Right renal cortex interstitium (tissue), 3 donors: ENCODE results near the gene FBXO36. TPM values are rescaled to one million over a fixed set of nuclear protein-coding genes. Genes with fewer than 3 reads are reported as not detected.
"Not testable (repeated sequence)": the region's sequence is repeated elsewhere in the genome, so short reads cannot be mapped to it uniquely, and the experiment has no call there.

ENCODE experiments used
- DNase-seq, 3 donors: peaks; one replicate each; pipeline ENCODE4 v3.0.0-alpha.2; 2013; ENCODE audit warnings: low read depth in 3 of 3, low spot score in 2 of 3
- polyA plus RNA-seq, 3 donors: library from polyadenylated mRNA; unstranded; fragments of 120-200 nt; gene quantifications; one replicate each; pipeline ENCODE4 v1.2.1, GENCODE V29; 2013; ENCODE audit not compliant: insufficient read length in 3 of 3

FBXO36 gene
- polyA plus RNA-seq, 3 donors = 6.4 to 7.1 (median 7.0) TPM

DNA sequence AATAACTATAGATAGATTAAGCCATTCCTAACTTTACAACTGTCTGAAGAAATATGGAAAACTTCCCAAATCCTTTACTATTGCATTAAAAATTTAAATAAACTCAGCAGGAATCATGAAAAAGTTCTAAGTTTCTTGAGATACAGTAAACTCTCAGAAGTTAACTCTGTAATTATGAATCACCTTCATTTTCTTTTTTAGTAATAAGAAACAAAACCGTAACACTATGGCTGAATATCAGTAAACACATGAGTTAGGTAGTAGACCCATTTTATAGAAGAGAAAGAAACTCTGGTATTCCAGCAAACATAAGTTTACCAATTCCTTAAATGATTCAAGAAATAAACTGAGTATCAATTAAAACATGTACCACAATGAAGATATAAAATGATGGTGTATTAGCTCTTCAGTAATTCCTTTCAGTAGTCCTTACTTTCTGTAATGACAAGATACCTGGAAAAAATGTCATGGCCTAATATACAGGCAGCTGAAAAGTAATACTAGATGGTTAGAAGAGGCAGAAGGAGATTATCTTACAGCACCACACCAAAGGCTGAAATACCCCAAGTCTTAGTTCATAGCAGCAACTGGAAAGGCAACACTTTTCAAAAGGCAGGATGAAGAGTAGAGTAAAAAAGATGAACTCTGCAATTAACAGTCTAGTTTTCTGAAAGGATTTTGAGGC lies 12.0 kb upstream of the FBXO36 start:
- no peak for DNase-seq

DNA sequence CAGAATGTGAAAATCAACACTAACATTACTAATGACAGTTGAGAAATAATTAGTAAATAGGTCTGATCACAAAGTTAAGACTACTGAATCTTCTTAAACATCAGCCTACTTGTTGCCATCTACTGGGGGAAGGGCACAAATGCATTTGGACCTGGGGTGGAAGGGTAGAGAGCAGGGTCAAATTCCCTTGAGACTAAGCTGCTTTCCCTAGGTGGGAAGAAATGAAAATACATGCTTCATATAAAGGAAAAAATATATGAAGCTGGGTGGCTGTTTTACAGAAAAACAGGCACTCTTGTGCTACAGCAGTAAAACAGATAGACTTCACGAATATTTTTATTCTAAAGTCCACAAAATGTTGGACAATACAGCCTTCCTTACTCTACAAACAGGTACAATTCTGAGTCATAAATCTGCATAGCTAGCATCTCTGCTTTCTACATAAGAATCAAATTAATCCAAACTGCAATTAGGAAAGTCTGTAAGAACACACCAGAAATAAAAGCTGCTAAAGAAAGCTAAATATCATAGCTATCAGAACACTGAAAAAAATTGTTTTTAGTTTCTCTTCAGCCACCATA lies 11.4 kb upstream of the FBXO36 start:
- no peak for DNase-seq

DNA sequence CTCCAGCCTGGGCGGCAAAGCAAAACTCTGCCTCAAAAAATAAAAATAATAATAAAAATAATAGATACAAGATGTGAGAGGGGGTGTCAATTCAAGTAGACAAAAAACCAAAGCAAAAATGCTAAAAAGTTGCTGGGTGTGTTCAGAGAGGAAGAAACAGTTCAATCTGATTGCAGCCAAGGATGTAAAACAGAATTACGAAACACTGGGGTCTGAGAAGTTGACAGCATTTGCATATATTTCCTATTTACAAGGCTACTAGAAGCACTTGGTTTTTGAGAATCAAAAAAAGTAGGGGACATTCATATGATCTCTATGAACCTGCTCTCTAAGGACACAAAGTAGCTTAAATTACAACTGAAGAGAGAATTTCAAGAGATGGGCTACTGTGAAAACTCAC lies 8.1 kb upstream of the FBXO36 start:
- no peak for DNase-seq

DNA sequence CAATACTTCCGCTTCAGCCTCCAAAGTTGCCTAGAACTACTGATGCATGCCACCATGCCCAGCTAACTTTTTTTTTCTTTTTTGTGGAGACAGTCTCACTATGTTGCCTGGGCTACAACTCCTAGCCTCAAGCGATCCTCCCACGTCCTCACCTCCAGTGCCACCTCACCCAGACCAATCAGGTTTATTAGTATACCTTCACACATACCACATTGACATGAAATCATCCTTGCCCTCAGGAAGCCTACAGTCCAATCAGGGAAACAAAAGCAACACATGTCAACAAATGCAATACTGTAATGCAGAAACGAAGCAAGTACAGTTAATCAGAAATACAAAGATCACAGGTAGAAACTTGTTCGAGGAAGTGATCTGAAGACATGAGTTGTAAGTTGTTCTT lies 4.5 kb upstream of the FBXO36 start:
- no peak for DNase-seq

DNA sequence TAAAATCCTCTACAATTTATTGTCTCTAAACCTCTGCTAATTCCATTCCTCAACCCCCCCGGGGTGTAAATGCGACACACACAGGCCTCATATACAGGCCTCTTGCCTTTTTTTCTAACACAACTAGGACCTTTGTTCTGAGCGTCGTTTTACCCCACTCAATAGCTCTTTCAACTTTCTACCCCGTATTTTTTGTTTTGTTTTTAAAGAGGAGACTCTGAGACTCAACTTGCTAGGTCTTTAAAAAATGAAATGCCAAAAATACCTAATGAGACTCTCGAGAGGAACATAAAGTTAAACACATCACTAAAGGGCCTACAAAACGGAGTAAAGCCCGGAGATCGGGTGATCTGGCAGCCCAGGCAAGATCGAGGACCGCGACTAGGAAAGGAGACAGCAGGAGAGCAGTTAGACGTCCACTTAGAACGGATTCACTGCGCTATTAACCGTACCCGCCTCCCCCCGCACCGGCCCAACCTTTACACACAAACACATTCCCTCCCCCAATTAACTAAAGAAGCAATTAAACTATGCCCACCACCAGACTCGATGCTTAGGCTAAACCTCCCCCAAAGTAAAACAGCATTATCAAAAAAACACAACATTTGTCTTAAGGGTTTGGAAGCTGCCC lies 2.2 kb upstream of the FBXO36 start:
- DNase-seq = peak in 1 of 3 donors; percentile 14

DNA sequence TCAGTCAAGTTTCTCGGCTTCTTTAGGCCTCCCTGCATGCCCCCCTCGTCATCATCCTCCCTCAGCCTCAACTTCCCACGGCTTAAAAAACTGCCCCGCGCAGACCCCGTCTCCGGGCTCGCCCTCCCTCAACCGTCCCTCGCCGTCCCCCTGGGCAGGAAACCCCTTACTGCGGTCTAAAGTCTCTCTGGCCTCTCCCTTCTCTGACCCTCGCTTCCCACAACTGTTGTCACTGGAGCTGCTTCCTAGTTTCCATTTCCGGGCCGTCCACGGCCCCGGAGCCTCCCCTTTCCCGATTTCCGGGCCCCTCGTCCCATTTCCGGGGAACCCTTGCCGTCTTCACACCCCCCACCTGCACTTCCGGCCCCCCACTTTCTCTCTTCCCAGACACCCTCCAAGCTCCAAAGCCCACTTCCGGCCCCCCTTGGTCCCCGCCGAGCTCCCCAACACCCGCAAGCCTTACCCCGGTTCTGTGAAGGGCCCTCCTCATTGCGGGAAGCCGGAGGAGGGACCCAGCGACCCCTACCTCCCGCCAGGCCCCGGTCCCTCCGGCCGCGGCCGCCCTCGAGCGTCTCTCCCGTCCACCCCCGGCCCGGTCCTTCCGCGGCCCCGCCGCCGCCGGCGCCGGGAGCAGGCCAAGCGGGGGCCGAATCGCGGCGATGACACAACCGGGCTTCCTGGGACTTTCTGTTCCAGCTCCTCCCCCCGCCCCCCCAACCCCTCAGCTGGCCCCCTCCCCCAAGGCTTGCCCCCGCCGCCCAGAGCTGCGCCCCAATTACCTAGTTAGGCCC lies 1.0 kb upstream of the FBXO36 start:
- DNase-seq = peak; percentile 33 to 42 (median 35)

DNA sequence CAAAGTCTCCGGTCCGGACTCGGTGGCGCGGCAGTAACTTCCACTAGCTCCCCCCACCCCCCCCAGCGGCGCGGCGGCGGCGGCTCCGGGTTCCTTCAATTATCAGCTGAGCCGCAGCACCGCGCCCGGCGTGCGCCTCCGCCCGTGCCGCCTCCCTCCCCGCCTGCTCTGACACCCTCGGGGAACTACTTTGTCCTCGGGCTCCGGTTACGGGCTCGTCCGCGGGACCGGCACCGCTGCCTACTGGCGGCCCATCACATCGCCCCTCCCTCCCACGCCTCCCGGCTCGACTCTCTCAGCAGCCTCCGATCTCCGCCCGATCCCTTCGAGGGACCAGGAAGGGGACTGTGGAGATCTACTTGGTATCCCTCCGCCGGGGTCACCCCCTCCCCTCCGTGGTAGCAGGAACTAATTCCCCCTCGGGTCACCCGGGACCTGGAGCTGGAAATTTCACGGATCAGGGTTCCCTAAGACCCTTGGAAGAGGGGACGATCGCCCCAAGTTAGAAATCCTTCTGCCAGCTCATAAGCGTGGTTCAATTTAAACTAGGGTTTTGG lies 333 bp upstream of the FBXO36 start, which contains the start of gene TRIP12:
TRIP12 (minus strand) TSS at position 118 of the 557 bp plus-strand sequence. CDS start 41,930 bp downstream, outside the sequence.
- DNase-seq = peak; percentile 92 to 98 (median 96)

DNA sequence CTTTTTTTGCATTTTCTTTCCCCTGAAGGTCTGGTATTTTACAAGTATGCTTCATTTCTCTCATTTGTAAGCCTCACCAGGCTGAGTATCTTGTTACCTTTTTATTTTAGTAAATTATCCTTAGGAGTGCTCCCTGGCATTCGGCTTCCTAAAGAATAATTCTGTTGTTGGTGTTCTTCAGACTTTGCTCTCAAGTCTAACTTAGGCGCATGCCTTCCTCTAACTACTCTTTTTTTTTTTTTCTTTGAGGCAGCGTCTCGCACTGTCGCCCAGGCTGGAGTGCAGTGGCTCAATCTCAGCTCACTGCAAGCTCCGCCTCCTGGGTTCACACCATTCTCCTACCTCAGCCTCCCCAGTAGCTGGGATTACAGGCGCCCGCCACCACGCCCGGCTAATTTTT lies 2.2 kb downstream of the FBXO36 start:
- not testable (repeated sequence) for DNase-seq

DNA sequence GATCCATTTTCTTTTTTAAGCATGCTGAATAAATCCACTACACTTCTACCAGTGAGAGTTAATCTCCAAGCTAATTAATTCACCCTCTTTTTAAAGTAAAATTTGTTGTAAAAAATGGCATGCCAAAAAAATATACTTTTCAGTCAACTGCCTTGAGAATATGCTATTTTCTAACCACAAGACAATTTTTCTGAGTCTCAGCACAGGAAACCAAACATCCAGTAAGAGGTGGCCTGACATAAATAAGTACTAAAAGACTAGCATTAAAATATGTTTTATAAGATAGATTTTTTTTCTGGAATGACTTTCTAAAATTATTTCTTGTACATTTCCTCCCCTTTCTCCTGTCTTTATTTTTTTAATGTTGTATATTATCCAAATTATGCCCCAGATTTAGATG lies 2.9 kb downstream of the FBXO36 start:
- no peak for DNase-seq

DNA sequence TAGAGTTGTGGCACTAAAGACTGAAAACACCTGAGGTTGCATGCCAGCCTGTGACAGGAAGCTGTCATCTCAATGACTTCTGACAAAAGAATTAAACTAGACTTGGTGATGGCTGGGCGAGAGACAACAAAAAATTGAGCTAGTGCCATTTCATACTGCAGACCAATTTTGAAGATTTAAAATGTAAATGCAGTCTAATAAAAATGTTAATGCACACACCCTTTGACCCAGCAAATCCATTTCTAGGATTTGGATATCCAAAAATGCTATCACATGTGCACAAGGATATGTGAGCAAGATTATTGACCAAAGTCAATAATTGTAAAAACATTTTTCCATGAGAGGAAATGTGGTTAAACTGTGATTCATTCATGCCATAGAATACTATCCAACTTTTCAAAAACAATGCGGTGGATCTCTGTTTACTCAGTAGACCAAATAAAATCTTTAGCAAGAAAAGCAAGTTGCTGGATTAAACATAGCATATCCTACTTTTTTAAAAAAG lies 5.6 kb downstream of the FBXO36 start:
- no peak for DNase-seq

DNA sequence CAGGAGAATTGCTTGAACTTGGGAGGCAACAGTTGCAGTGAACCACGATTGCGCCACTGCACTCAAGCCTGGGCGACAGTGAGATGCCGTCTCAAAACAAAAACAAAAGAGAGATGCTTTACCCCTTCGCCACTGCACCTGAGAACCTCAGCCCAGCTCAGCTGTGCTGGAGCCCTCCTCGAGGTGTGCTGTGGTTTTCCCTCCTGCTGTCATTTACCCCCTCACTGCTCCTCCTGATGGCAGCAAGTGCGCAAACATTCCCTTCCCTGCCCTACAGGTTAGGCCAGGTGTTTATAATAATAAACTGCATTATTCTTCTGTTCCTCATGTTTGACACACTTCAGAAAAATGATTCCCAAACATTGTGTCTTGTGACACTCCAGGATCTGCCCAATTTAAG lies 8.4 kb downstream of the FBXO36 start:
- no peak for DNase-seq

DNA sequence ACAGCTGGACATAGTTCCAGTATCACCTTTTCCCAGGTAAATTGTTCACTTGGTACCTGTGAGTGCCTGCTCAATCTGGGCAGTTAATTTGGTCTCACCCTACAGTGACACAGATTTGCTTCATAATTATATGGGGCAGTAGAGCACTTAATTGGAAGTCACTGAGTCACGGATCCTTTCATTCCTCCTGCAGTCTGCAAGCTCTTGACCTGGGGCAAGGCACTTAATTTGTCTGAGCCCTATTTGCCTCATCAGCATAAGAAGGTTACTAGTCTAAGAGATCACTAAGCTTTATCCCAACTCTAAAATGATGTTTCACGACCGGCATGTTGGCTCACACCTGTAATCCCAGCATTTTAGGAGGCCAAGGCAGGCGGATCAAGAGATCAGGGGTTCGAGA lies 8.9 kb downstream of the FBXO36 start:
- DNase-seq = no peak

DNA sequence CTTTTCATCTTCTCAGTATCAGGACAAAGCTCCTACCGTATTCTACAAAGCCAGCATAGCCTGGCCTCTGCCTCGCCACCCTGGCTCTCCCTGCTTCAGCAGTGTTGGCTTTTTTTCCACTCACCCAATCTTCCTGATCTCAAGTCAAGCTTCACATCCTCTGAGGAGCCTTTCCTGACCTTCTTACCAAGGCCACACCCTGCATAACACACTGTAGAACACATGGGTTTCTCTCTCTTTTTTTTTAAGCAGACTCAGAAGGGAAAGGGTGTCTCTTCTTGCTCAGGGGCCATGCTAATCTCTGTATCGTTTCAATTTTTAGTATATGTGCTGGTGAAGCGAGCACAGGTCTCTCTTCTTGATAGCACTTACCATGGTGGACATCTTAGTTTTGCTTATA lies 15.2 kb downstream of the FBXO36 start:
- DNase-seq = no peak

DNA sequence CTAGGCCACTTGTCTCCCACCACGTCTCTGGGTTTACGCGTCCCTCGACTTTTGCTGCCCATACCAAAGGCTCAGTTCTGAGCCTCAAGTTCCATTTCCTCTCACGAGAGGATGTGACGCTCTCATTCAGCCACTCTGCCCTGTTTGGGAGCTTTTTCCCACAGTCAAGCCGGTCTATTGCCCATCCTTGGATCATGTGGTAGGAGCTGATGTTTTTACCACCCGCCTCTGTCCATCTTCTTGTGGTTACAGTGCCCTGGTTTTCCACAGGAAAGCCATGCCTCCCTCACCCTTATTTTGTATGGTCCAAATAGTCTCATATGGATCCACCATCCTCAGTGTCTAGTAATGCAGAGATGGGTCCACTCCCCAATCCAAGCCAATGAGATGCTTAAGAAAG lies 20.4 kb downstream of the FBXO36 start:
- DNase-seq = no peak

DNA sequence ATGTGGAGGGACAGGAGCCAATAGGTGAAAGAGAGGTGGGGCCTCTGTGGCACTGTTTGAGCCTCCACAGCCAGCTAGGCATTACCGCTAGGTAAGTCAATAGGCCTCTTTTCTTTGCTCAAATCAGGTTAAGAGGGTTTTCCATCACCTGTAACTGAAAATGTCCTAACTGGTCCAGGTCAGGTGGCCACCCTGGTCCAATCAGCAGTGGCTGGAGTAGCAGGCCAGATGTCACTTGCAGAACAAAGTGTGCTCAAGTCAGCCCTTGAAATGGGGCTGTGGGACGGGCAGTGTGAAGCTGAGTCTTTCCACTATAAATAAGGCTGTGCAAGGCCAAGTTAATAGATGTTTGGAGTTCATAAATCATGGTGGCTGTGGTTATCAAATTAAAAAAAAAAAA lies 20.9 kb downstream of the FBXO36 start:
- DNase-seq = no peak

DNA sequence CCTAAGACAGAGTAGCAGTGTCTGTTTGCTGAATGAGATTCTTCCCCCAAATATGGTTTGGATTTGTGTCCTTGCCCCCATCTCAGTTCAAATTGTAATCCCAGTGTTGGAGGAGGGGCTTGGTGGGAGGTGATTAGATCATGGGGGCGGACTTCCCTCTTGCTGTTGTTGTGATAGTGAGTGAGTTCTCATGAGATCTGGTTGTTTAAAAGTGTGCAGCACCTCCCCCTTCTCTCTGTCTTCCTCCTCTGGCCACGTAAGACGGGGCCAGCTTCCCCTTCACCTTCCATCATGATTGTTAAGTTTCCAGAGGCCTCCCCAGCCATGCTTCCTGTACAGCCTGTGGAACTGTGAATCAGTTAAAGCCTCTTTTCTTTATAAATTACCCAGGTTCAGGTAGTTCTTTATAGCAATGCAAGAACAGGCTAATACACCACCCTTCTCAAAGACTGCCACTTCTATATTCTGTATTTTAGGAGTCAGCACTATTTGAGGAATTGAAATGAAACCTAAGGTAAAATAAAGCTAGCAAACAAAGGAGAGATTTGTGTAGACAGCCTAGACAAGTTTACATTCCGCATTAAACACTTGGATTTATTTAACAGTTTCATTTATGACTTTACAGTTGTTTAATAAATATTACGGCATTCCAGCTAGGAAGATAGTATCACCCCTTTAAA lies 21.6 kb downstream of the FBXO36 start:
- DNase-seq = no peak

DNA sequence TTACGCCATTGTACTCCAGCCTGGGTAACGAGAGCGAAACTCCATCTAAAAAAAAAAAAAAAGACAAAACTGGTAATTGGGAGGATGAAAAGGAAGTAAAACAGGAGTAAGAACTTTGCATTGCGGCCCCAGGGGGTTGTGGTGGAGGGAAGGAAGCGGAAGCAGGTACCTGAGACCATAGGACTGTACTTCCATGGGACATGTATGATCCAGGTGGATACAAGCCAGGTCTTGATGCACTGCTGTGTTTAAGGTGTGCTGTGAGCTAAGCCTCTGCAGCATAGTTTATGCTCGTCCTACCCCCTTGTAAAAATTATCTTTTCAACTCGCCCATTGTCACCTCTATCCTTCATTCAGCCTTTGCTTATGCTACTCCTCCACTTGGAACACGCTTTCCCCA lies 23.7 kb downstream of the FBXO36 start:
- DNase-seq = no peak

DNA sequence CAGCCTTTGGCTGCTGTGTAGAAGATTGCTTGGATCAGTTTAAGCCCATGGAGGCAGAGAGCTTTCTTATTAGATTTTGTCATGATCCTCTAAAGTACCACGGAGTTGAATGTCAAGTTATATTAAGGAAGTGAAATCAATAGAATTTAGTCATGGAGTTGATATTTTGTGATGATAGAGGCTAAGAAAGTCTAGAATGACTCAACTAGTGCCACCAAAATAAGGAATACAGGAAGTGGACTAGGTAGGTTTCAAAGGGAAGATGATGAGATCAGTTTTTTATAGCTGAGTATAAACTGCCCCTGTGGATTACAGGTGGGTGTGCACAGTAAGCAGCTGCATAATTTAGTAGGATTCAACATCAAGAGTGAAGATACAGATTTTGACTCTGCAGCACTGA lies 25.2 kb downstream of the FBXO36 start:
- DNase-seq = no peak

DNA sequence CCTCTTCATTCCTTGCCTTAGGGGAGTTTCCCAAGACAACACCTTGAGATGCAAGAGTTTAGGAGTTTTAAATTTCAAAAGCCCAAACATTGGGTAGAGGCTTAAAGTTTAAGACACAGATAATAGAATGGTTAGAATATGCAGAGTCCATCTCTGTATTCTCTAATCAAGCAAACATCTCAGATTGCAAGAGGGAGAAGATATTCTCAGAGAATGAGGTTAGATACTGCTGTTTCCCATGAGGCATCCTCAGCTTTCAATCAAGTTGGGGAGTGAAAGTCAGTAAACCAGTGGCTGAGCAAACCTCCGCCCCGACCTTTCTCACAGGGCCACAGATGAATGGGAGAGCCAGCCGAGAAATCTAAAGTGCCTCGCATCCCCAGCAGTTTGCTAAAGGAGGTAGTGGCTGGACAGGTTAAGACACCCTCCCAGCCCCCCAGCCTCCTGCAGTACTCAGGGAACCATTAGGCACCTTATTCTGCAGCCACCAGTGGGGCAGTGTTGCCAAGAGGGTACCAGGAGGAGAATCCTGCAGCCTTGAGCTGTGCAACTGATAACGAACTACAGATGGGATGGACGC lies 30.0 kb downstream of the FBXO36 start:
- DNase-seq = no peak

DNA sequence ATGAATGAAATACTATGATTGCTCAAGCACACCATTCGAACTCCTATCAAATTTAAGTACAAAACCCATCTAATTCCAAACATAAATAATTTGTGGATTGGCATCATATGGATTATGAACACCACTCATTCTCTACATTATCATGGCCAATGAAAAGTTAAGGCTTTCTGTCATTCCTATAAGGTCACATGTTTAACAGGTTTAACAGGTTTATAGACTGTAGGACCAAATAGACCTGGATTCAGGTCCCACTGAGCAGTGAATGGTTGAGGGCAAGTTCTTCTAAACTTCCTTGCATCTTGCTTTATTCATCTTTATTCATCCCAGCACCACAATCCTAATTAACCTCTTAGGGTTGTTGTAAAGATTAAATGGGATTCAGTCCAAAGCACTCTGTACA lies 33.4 kb downstream of the FBXO36 start:
- no peak for DNase-seq
